Ovary (tissue), 9 donors: ENCODE measurements around the gene PITX2. TPM values are rescaled to one million over a fixed set of nuclear protein-coding genes. Genes with fewer than 3 reads are reported as not detected.

Experiments
- DNase-seq, 5 donors: peaks; one replicate each; pipeline ENCODE4 v3.0.0-alpha.2; 2019 to 2020
- H3K27ac ChIP-seq, 2 donors: fragments of 200-600 bp; one replicate each; pipeline versions ENCODE4 v1.5.1 to v1.8.0; 2019 to 2022
- H3K27me3 ChIP-seq: fragments of 200-600 bp; one replicate; pipeline ENCODE4 v1.8.0; 2022
- H3K36me3 ChIP-seq: fragments of 200-600 bp; sonication (generic); one replicate; pipeline ENCODE4 v1.5.1; 2019
- H3K4me1 ChIP-seq: one replicate; pipeline ENCODE4 v1.8.1; 2013; ENCODE audit warnings: mild to moderate bottlenecking, moderate library complexity; ENCODE audit not compliant: insufficient read depth
- H3K4me3 ChIP-seq: fragments of 200-600 bp; sonication (generic); one replicate; pipeline ENCODE4 v1.5.1; 2017
- H3K9me3 ChIP-seq, 2 donors: fragments of 200-600 bp in 1 of 2; sonication (generic) in 1 of 2; one replicate each; pipeline versions ENCODE4 v1.5.1 to v1.8.1; 2013 to 2019; ENCODE audit warnings: mild to moderate bottlenecking in 1 of 2, moderate library complexity in 1 of 2
- EP300 ChIP-seq: sonication (generic); formaldehyde crosslinking; IDR thresholded peaks from one replicate; pipeline ENCODE4 v1.6.1; 2017; ENCODE audit warnings: antibody characterized with exemption
- POLR2A ChIP-seq: fragments of 450-650 bp; IDR thresholded peaks from one replicate; pipeline ENCODE4 v1.6.1; 2017; ENCODE audit warnings: antibody characterized with exemption, mild to moderate bottlenecking, moderate library complexity
- WGBS, 3 donors: extraction: QIAGEN DNeasy Blood & Tissue Kit in 1 of 3; methylation state at CpG; one replicate each; pipeline versions ENCODE4 v1.1.5 to v1.1.7; 2013 to 2017; 5-methylcytosine and 5-hydroxymethylcytosine counted together
- intact Hi-C, 4 donors: fragments of 100-400 bp; cut with DNase I; formaldehyde crosslinking; loops; one replicate each; pipeline versions ENCODE4 v1.11.0 to v1.15.1; 2022 to 2023
- polyA plus RNA-seq, 2 donors: library from polyadenylated mRNA; stranded (reverse); fragments of 200-250 nt in 1 of 2; fragments of 350-450 nt in 1 of 2; fragmentation: Illumina TruSeq in 1 of 2; extraction: RNeasy Lipid Tissue Mini Kit (QIAGEN cat#74804) in 1 of 2; gene quantifications; one replicate each; pipeline ENCODE4 v1.2.3, GENCODE V29; 2013 to 2014
- total RNA-seq, 7 donors: library from RNA; depleted of rRNA in 2 of 7; stranded (reverse); fragments of >200 nt in 2 of 7; fragmentation: NEBNext Ultra II Directional in 3 of 7; extraction: Animal tissue kit (Norgen Biotek cat#: 25700) in 3 of 7; gene quantifications; one replicate each; pipeline versions ENCODE4 v1.1.0 to v1.2.4, GENCODE V29; 2016 to 2023
- TF ChIP-seq, protein P1 (sequence below), 3 donors: fragments of 450-650 bp in 2 of 3; fragments of 200-600 bp in 1 of 3; IDR thresholded peaks; one replicate each; pipeline versions ENCODE4 v1.5.1 to v1.8.0; 2016 to 2022; ENCODE audit warnings: antibody characterized with exemption in 3 of 3, mild to moderate bottlenecking in 1 of 3
- donor health status: DM: no; HTN: no; CAD: no; lungs with moderate emphysema.
- donor health status: DM: no; HTN: no; CAD: no.
- donor health status: Bipolar disorder and iron deficiency.
- donor health status: DM: yes; HTN: yes; CAD: no.
- donor health status: DM: no; HTN: no; CAD: no.
- donor health status: DM: yes; HTN: yes; CAD: no.

The PITX2 gene
- total and polyA plus RNA-seq, 9 donors, result 0.15 to 0.24 TPM; not detected in 7

- intact Hi-C loops, result no loop called here
- H3K27me3 ChIP-seq, result no peaks in the 10 kb centered on the region
- H3K27ac ChIP-seq, result no peak overlapping the region
- H3K9me3 ChIP-seq, result no peaks in the 10 kb centered on the region
- WGBS, 3 donors, result 6 to 7% (median 7%) methylated on average over 58 of the region's 58 CpGs
- no peak for DNase-seq
- TF ChIP-seq POLR2A (no peak), EP300 (no peak)
- peaks cover 5% of the 10 kb centered on the region for H3K4me1 ChIP-seq
- H3K36me3 ChIP-seq, result no peaks in the 10 kb centered on the region
- no peak overlapping the region for H3K4me3 ChIP-seq
These were observed 9.9 kb upstream of the PITX2 start for GRCh38 chr4:110632506-110633357.

DNA sequence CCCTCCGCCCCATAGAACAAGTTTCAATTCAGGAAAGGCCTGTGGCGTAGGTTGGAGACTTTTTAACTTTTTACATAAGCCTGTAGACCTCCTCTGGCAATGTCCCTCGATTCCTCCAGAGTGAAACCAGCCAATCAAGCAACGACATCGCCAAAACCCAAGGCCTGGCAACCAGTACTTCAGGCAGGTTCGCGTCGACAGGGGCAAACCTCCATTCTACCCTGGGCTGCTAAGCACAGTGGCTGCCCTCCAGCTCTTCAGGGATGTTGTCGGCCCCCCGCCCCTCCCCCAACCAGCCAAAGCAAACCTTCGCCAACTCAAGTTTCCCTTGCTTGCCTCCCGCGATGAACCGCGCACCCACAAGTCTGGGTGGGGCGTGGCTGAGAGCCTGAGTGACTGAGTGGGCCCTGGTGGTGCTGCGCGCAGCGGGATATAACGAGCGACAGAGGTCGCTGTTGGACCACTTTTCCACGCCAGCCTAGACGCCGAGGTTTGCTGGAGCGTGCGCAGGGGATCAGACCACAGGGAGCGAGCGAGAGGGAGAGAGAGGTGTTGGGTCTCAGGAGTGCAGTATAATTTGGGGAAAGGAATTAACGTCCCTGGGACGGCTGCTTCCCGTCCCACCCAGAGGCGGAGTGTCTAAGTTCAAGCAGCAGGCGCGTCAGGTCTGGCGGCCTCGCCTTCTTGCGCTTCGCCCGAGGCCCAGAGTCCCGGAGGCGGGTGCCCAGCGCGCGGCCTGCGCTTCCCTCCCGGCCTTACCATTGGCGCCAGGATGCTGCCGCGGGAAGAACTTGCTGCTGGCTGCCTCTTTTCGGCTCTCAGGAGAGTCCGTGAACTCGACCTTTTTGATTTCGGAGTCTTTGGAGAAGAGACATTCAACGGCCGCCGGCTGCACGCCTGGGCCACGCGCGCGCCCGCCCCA, 9.0 kb upstream of the PITX2 start:
- WGBS, 3 donors, result 2 to 3% (median 2%) methylated on average over 63 of the region's 63 CpGs
- intact Hi-C loops, result no loop called here
- Histone ChIP-seq H3K36me3 (no peaks in the 10 kb centered on the region), H3K27me3 (no peaks in the 10 kb centered on the region), H3K4me1 (peaks cover 5% of the 10 kb centered on the region), H3K4me3 (no peak overlapping the region), H3K9me3 (no peaks in the 10 kb centered on the region), H3K27ac (no peak overlapping the region)
- DNase-seq, result peak in 2 of 5 donors; percentile 36 to 56
- TF ChIP-seq EP300, result no peak
- TF ChIP-seq, protein P1, sequence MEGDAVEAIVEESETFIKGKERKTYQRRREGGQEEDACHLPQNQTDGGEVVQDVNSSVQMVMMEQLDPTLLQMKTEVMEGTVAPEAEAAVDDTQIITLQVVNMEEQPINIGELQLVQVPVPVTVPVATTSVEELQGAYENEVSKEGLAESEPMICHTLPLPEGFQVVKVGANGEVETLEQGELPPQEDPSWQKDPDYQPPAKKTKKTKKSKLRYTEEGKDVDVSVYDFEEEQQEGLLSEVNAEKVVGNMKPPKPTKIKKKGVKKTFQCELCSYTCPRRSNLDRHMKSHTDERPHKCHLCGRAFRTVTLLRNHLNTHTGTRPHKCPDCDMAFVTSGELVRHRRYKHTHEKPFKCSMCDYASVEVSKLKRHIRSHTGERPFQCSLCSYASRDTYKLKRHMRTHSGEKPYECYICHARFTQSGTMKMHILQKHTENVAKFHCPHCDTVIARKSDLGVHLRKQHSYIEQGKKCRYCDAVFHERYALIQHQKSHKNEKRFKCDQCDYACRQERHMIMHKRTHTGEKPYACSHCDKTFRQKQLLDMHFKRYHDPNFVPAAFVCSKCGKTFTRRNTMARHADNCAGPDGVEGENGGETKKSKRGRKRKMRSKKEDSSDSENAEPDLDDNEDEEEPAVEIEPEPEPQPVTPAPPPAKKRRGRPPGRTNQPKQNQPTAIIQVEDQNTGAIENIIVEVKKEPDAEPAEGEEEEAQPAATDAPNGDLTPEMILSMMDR (IDR thresholded peaks at IDR 0.05), result no peak
- no peak for TF ChIP-seq POLR2A

GRCh38 chr4:110630688-110631402, 8.0 kb upstream of the PITX2 start:
- Histone ChIP-seq H3K27me3 (no peaks in the 10 kb centered on the region), H3K4me3 (no peak overlapping the region), H3K4me1 (peaks cover 5% of the 10 kb centered on the region), H3K9me3 (no peaks in the 10 kb centered on the region), H3K36me3 (no peaks in the 10 kb centered on the region), H3K27ac (no peak overlapping the region)
- DNase-seq, result no peak
- WGBS, 3 donors, result 6 to 9% (median 6%) methylated on average over 34 of the region's 34 CpGs
- intact Hi-C loops, result no loop called here
- no peak for TF ChIP-seq POLR2A
- TF ChIP-seq, protein P1 (IDR thresholded peaks at IDR 0.05), result no peak
- no peak for TF ChIP-seq EP300

DNA sequence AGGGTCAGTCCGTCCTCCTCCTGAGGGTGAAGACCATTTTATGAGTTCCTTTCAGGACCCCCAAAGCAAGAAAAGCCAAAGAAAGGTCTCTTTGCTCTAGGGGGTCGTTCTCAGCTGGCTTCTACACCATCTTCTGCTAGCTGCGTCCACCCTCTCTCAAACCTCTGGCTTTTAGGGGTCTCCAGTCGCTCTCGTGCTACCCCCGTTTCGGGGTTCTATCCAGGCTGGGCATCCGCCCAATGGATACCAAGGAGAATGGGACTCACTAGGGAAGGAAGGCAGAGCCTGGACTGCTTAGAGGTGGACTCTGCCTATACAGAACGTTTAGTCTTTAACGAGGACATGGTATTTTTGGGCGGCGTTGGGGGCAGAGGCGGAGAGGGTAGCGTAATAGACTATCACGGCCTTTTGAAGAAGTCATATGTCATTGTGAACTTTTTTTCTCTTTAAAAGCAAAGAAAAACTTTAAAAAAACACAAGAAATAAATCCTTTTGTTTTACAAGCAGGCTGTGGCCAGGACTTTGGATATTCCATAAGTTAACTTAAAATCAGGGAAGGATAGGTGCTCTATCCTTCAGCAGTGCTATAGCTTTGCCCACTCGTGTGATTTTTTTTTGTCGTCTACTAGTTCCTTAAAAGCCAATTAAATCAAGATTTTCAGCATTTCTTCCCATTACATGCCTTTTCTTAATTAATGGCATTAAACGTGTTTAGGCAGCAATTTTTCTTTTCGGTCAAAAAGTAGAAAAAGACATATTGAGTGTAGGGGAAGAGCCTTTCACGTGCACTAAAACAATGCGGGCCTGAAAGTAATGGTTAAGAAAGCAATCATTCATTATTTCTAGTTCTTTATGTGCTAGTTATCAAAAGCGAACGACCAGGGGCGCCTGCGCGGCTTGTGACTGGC, 7.2 kb upstream of the PITX2 start:
- H3K36me3 ChIP-seq, result no peaks in the 10 kb centered on the region
- TF ChIP-seq EP300 (no peak), POLR2A (no peak)
- TF ChIP-seq, protein P1 (IDR thresholded peaks at IDR 0.05), result no peak
- no peak overlapping the region for H3K4me3 ChIP-seq
- no peaks in the 10 kb centered on the region for H3K9me3 ChIP-seq
- intact Hi-C loops, result no loop called here
- 9 to 12% (median 10%) methylated on average over 26 of the region's 26 CpGs for WGBS, 3 donors
- DNase-seq, result no peak
- peaks cover 5% of the 10 kb centered on the region for H3K4me1 ChIP-seq
- H3K27me3 ChIP-seq, result no peaks in the 10 kb centered on the region
- no peak overlapping the region for H3K27ac ChIP-seq
